ENCODE results near the gene GNG10. TPM values are rescaled to one million over a fixed set of nuclear protein-coding genes. Genes with fewer than 3 reads are reported as not detected.

GNG10 gene
- total and polyA plus RNA-seq, 2 of the 4 experiments (the other 2 are of a cell fraction): 48.8 to 72.7 TPM

DNA sequence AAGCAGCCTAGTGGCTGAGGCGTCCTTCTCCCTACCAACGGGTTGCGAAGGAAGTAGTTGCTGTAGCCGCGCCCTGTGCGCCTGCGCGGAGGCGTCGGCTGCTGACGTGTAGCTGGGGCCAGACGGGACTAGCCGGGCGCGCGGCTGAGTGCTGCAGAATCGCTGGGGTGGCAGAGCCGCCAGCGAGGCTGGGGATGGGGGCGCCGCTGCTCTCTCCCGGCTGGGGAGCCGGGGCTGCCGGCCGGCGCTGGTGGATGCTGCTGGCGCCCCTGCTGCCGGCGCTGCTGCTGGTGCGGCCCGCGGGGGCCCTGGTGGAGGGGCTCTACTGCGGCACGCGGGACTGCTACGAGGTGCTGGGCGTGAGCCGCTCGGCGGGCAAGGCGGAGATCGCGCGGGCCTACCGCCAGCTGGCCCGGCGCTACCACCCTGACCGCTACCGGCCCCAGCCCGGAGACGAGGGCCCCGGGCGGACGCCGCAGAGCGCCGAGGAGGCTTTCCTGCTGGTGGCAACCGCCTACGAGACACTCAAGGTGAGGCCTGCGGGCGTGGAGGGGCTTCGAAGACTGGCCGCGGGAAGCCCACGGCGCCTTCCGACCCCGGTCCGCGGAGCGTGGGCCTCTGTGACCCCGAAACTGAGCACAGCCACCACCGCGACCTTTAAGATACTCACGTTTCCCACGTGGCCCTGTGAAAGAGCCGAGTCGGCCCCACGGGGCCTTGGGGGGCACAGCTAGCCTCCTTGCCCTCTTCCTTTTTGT, 30.0 kb upstream of the GNG10 start, which contains the start of gene DNAJC25 (continued):
- TF ChIP-seq, protein P1, sequence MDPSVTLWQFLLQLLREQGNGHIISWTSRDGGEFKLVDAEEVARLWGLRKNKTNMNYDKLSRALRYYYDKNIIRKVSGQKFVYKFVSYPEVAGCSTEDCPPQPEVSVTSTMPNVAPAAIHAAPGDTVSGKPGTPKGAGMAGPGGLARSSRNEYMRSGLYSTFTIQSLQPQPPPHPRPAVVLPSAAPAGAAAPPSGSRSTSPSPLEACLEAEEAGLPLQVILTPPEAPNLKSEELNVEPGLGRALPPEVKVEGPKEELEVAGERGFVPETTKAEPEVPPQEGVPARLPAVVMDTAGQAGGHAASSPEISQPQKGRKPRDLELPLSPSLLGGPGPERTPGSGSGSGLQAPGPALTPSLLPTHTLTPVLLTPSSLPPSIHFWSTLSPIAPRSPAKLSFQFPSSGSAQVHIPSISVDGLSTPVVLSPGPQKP (IDR thresholded peaks at IDR 0.05; ENCODE audit: borderline replicate concordance, low read depth, low read length): no peak
- no peak for TF ChIP-seq RFX5 (IDR thresholded peaks at IDR 0.05; ENCODE audit: low read depth, low read length)

DNA sequence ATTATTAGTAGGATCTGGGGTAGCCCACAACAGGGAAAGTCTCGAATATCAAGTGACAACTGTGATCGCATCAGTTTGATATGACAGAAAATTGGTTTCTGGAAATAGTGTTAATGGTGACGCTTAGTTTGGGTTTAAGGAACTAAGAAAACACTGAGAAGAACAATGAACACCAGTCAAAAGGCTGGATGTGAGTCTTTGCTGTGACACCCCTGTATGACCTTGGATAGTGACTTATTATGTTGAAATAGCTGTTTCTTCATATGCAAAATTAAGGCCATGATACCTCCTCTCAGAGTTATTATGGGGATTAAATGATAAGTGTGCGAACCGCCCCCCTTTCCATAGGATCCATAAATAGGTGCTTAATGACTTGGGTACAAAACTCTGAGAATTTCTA, 29.3 kb upstream of the GNG10 start:
- no peak overlapping the region for H2AK9ac ChIP-seq (replicated peaks; ENCODE audit: low read depth, low read length, poor library complexity)
- peak overlapping the region; percentile 43; the same call in 1 of the 2 replicates for H3K4ac ChIP-seq (ENCODE audit: low read depth, low read length)
- H3K27me3 ChIP-seq (ENCODE audit: control insufficient read depth, insufficient read depth, low read length): no peaks in the 10 kb centered on the region
- dilution Hi-C loops (cut with HindIII; ENCODE audit: low sequenced_read_pairs, unreplicated experiment): no loop called here
- peak overlapping the region; percentile 85 for H3K14ac ChIP-seq (replicated peaks; ENCODE audit: low read depth, low read length)
- H3K23ac ChIP-seq (ENCODE audit: low read depth, low read length): peak overlapping the region; percentile 95; the same call in 1 of the 2 replicates
- H3K18ac ChIP-seq (ENCODE audit: low read depth, low read length): peak overlapping the region; percentile 24; the same call in 1 of the 2 replicates
- peak overlapping the region in 1 of 2 experiments; percentile 70; a peak in 1 of 4 replicates for H4K8ac ChIP-seq (ENCODE audit: low read depth in 2 of 2, low read length in 2 of 2)
- no peak overlapping the region for H2BK20ac ChIP-seq (ENCODE audit: low read depth, low read length)
- H3K79me1 ChIP-seq (ENCODE audit: low read depth in 1 of 2, low read length in 2 of 2): peaks cover 6 to 60% of the 10 kb centered on the region in 2 experiments
- ChIA-PET POLR2A (ENCODE audit: unreplicated experiment) (no interaction called here), CTCF (interaction anchor here (0.6 to 1.0 kb wide), 2 partner anchors 17 to 96 kb away, joined by 3 to 4 read pairs; no protein-coding TSS in a partner anchor)
- peak overlapping the region; percentile 45 for H2BK5ac ChIP-seq (ENCODE audit: low read depth, low read length, poor library complexity, severe bottlenecking)
- H2AFZ ChIP-seq (replicated peaks; ENCODE audit: low read length, poor library complexity): no peak overlapping the region
- no peak overlapping the region for H2BK15ac ChIP-seq (ENCODE audit: low read depth, low read length)
- intact Hi-C loops (cut with micrococcal nuclease): loop anchor here (10.0 kb wide), 1 partner anchor 443 kb away; no protein-coding TSS in a partner anchor
- no peak overlapping the region for H4K91ac ChIP-seq (ENCODE audit: insufficient read depth, low read depth, low read length)
- peak overlapping the region; percentile 99 for H3K4me2 ChIP-seq (ENCODE audit: low read depth, low read length)
- TF ChIP-seq, protein P1 (IDR thresholded peaks at IDR 0.05; ENCODE audit: borderline replicate concordance, low read depth, low read length): no peak
- TF ChIP-seq POLR2A (IDR thresholded peaks at IDR 0.05; ENCODE audit: low read depth, low read length) (no peak), NFE2L2 (IDR thresholded peaks at IDR 0.05; ENCODE audit: low read depth, low read length) (no peak), CEBPB (IDR thresholded peaks at IDR 0.05; ENCODE audit: low read depth, low read length) (0 out of 2 replicates have a peak, but pooled peaks have one; percentile 38), FOS (IDR thresholded peaks at IDR 0.05; ENCODE audit: low read depth, low read length) (no peak)
- H3K4me1 ChIP-seq (ENCODE audit: control insufficient read depth, insufficient read depth, low read length): peaks cover 1% of the 10 kb centered on the region; the same call in 1 of the 2 replicates
- BruUV-seq (replicated peaks): no TSS peak
- H3K36me3 ChIP-seq (ENCODE audit: control insufficient read depth, insufficient read depth, low read length): no peaks in the 10 kb centered on the region
- H3K9ac ChIP-seq (ENCODE audit: low read depth, low read length): peak overlapping the region; percentile 98
- DNase-seq (no peak), ATAC-seq (ENCODE audit: low read depth) (no peak)
- peak overlapping the region; percentile 50; the same call in 1 of the 2 replicates for H2AK5ac ChIP-seq (ENCODE audit: low read depth, low read length)
- no peaks in the 10 kb centered on the region for H3K9me3 ChIP-seq (ENCODE audit: control insufficient read depth, insufficient read depth, low read length)
- H3K4me3 ChIP-seq (ENCODE audit: insufficient read depth, low read depth, low read length): peak overlapping the region; percentile 70
- H3K56ac ChIP-seq (ENCODE audit: extremely low read depth, insufficient read depth, low read length): peak overlapping the region; percentile 83
- H4K20me1 ChIP-seq (ENCODE audit: insufficient read depth, low read length): peaks cover 44% of the 10 kb centered on the region
- no peak overlapping the region for H2BK120ac ChIP-seq (ENCODE audit: low read depth, low read length)
- 28% methylated on average over 2 of the region's 5 CpGs; no CpG with 5 or more reads in 1 of the 2 experiments for WGBS, 2 experiments (ENCODE audit: extremely low coverage in 2 of 2, insufficient read length in 1 of 2)
- peaks cover 9% of the 10 kb centered on the region; the same call in 1 of the 2 replicates for H3K9me1 ChIP-seq (ENCODE audit: insufficient read depth, low read length)
- H3K27ac ChIP-seq (ENCODE audit: insufficient read depth, low read length): peak overlapping the region; percentile 82; the same call in 1 of the 2 replicates
- in situ Hi-C loops (cut with MboI; ENCODE audit: low sequenced_read_pairs): no loop called here
- peak overlapping the region; percentile 1; the same call in 1 of the 2 replicates for H4K5ac ChIP-seq (ENCODE audit: low read depth, low read length)

All from IMR-90 (cell line).